Natural killer cell (primary cell): ENCODE data around the gene OR4E2. TPM values are rescaled to one million over a fixed set of nuclear protein-coding genes. Genes with fewer than 3 reads are reported as not detected.

Experiments used
- ATAC-seq, 3 donors: fragments of 150-1000 bp in 2 of 3; fragments of 200-7000 bp in 1 of 3; cut with Tn5 transposase; 1 replicate in 1 of 3; 2 replicates in 2 of 3; pipeline ENCODE4 v1.10.0; 2021; ENCODE audit warnings: mild to moderate bottlenecking in 2 of 3, moderate library complexity in 2 of 3
- DNase-seq, 2 donors: peaks; one replicate each; pipeline versions ENCODE4 v3.0.0 to v3.0.0-alpha.2; 2013 to 2021; ENCODE audit warnings: mixed read lengths in 1 of 2
- H3K27ac ChIP-seq: one replicate; pipeline ENCODE4 v1.5.1; 2013; ENCODE audit warnings: mild to moderate bottlenecking, low read length
- H3K27me3 ChIP-seq: one replicate; pipeline ENCODE4 v1.6.1; 2013; ENCODE audit warnings: low read length; ENCODE audit not compliant: control insufficient read depth, insufficient read depth
- H3K36me3 ChIP-seq: one replicate; pipeline ENCODE4 v1.6.1; 2013; ENCODE audit warnings: low read length; ENCODE audit not compliant: control insufficient read depth, insufficient read depth
- H3K4me1 ChIP-seq: one replicate; pipeline ENCODE4 v1.6.1; 2013; ENCODE audit warnings: low read length; ENCODE audit not compliant: control insufficient read depth, insufficient read depth
- H3K4me3 ChIP-seq: one replicate; pipeline ENCODE4 v1.5.1; 2013; ENCODE audit warnings: low read length
- H3K9me3 ChIP-seq: one replicate; pipeline ENCODE4 v1.6.1; 2013; ENCODE audit warnings: low read length; ENCODE audit not compliant: control insufficient read depth, insufficient read depth
- H3K27ac Mint-ChIP-seq, 2 donors: one replicate each; pipeline ENCODE4 v1.8.0; 2022; ENCODE audit warnings: mild to moderate bottlenecking in 2 of 2, mixed read lengths in 2 of 2, moderate library complexity in 1 of 2
- H3K27me3 Mint-ChIP-seq, 2 donors: one replicate each; pipeline ENCODE4 v1.8.0; 2022; ENCODE audit warnings: low read depth in 2 of 2, mixed read lengths in 2 of 2
- H3K36me3 Mint-ChIP-seq: one replicate; pipeline ENCODE4 v1.8.0; 2022; ENCODE audit warnings: mixed read lengths
- H3K4me1 Mint-ChIP-seq, 2 donors: one replicate each; pipeline ENCODE4 v1.8.0; 2022; ENCODE audit warnings: mixed read lengths in 2 of 2
- H3K4me3 Mint-ChIP-seq: one replicate; pipeline ENCODE4 v1.8.0; 2022; ENCODE audit warnings: mild to moderate bottlenecking, moderate library complexity, mixed read lengths
- H3K9me3 Mint-ChIP-seq, 2 donors: one replicate each; pipeline ENCODE4 v1.8.0; 2022; ENCODE audit warnings: mixed read lengths in 2 of 2
- WGBS: methylation state at CpG from one replicate; pipeline ENCODE4 v1.1.7; 2013; ENCODE audit warnings: missing lambda C conversion rate; ENCODE audit not compliant: insufficient coverage; 5-methylcytosine and 5-hydroxymethylcytosine counted together
- intact Hi-C: fragments of 100-400 bp; cut with micrococcal nuclease; formaldehyde crosslinking; loops from one replicate; pipeline ENCODE4 v1.14.2; 2022
- total RNA-seq, 4 donors: library from RNA; stranded (reverse); fragments of 120-200 nt in 1 of 4; gene quantifications; one replicate each; pipeline versions ENCODE4 v1.2.3 to v1.2.4, GENCODE V29; 2013 to 2022
- TF ChIP-seq, protein P1 (sequence below): fragments of 200-600 bp; IDR thresholded peaks from one replicate; pipeline ENCODE4 v1.8.0; 2022; ENCODE audit warnings: antibody characterized with exemption

The OR4E2 gene
- total RNA-seq, 3 donors from 2014 or later (not counting 1 experiment from before 2014, with no cell fraction given) = not detected

DNA sequence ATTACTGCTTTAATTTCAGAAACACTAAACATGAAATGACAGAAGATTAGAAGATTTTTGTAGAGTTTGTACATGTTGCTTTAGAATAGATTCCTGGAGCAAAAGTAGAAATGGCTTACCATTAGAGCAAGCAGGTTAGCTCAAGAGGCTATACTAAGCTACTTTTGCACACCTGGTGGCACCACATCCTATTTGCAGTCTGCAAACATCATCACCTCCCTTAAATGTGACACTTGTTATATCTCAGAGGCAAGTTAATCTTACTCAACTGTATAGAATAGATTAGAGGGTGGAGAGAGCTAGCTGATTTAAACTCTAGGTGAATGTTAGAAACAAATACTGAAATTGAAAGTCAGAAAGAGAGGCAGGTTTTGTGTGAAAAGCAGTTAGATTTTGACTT lies 50.7 kb downstream of the OR4E2 start:
- peak in 1 of 2 donors; percentile 24 for DNase-seq
- no peaks in the 10 kb centered on the region for H3K4me1 ChIP-seq
- Mint-ChIP-seq H3K27ac (no peak overlapping the region), H3K4me1 (peaks cover 10 to 15% of the 10 kb centered on the region in 2 donors), H3K4me3 (no peak overlapping the region), H3K9me3 (peaks cover 0 to 4% of the 10 kb centered on the region in 2 donors), H3K36me3 (no peaks in the 10 kb centered on the region), H3K27me3 (peaks cover 16 to 74% of the 10 kb centered on the region in 2 donors)
- ATAC-seq = peak in 2 of 3 donors; percentile 57 to 63
- H3K36me3 ChIP-seq = no peaks in the 10 kb centered on the region
- intact Hi-C loops = no loop called here
- no peaks in the 10 kb centered on the region for H3K9me3 ChIP-seq
- TF ChIP-seq, protein P1, sequence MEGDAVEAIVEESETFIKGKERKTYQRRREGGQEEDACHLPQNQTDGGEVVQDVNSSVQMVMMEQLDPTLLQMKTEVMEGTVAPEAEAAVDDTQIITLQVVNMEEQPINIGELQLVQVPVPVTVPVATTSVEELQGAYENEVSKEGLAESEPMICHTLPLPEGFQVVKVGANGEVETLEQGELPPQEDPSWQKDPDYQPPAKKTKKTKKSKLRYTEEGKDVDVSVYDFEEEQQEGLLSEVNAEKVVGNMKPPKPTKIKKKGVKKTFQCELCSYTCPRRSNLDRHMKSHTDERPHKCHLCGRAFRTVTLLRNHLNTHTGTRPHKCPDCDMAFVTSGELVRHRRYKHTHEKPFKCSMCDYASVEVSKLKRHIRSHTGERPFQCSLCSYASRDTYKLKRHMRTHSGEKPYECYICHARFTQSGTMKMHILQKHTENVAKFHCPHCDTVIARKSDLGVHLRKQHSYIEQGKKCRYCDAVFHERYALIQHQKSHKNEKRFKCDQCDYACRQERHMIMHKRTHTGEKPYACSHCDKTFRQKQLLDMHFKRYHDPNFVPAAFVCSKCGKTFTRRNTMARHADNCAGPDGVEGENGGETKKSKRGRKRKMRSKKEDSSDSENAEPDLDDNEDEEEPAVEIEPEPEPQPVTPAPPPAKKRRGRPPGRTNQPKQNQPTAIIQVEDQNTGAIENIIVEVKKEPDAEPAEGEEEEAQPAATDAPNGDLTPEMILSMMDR = no peak
- H3K27me3 ChIP-seq = peaks cover 13% of the 10 kb centered on the region
- no peak overlapping the region for H3K27ac ChIP-seq
- no peak overlapping the region for H3K4me3 ChIP-seq

GRCh38 chr14:21711360-21711961 lies 57.8 kb downstream of the OR4E2 start:
- no peak overlapping the region for H3K27ac Mint-ChIP-seq
- H3K4me1 Mint-ChIP-seq = no peaks in the 10 kb centered on the region
- H3K9me3 ChIP-seq = no peaks in the 10 kb centered on the region
- WGBS = no CpG with 5 or more reads among the region's 3 CpGs
- no peaks in the 10 kb centered on the region for H3K36me3 ChIP-seq
- DNase-seq = peak in 1 of 2 donors; percentile 74
- H3K27me3 ChIP-seq = peaks cover 9% of the 10 kb centered on the region
- no peak overlapping the region for H3K4me3 Mint-ChIP-seq
- peak; percentile 50 to 70 (median 57) for ATAC-seq
- TF ChIP-seq, protein P1 = peak; percentile 79
- peaks cover 15 to 52% of the 10 kb centered on the region in 2 donors for H3K27me3 Mint-ChIP-seq
- no peak overlapping the region for H3K4me3 ChIP-seq
- H3K36me3 Mint-ChIP-seq = no peaks in the 10 kb centered on the region
- no peaks in the 10 kb centered on the region for H3K4me1 ChIP-seq
- no peak overlapping the region for H3K27ac ChIP-seq
- intact Hi-C loops = no loop called here
- H3K9me3 Mint-ChIP-seq = peaks cover 0 to 4% of the 10 kb centered on the region in 2 donors

DNA sequence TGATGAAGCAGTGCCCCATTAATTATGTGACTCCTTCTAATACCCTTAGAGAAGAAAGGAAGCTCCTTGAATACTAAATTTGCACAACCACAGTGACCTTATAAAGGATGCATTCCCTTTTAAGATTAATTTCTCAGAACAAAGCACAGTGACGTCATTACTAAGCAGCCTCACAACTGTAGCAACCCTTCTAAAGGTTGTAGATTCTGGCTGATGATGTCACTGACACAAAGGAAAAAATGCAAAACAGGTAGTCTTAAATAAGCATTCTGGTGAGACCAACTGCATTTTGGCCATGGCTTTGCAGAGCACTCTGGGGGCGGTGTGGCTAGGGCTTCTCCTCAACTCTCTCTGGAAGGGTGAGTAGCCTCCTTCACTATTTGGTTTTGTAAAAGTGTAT lies 58.4 kb downstream of the OR4E2 start:
- 93% methylated on average over 2 of the region's 2 CpGs for WGBS
- intact Hi-C loops = no loop called here
- Mint-ChIP-seq H3K4me3 (no peak overlapping the region), H3K36me3 (no peaks in the 10 kb centered on the region), H3K4me1 (no peaks in the 10 kb centered on the region), H3K27me3 (peaks cover 16 to 52% of the 10 kb centered on the region in 2 donors), H3K27ac (no peak overlapping the region), H3K9me3 (peaks cover 0 to 4% of the 10 kb centered on the region in 2 donors)
- Histone ChIP-seq H3K4me1 (no peaks in the 10 kb centered on the region), H3K27me3 (peaks cover 4% of the 10 kb centered on the region), H3K36me3 (no peaks in the 10 kb centered on the region), H3K27ac (no peak overlapping the region), H3K9me3 (no peaks in the 10 kb centered on the region), H3K4me3 (no peak overlapping the region)
- DNase-seq = peak in 1 of 2 donors; percentile 61
- ATAC-seq = no peak
- TF ChIP-seq, protein P1 = no peak
